ENCODE measurements around the gene MB. TPM values are rescaled to one million over a fixed set of nuclear protein-coding genes. Genes with fewer than 3 reads are reported as not detected.

MB gene
- polyA plus RNA-seq, 1 donor (not counting 4 experiments of a cell fraction or from before 2014, with no cell fraction given), result not detected

GRCh38 chr22:35630891-35631290 lies 13.8 kb upstream of the MB start:
- no peaks in the 10 kb centered on the region for H4K20me1 ChIP-seq (ENCODE audit: control insufficient read depth, extremely low read depth, insufficient read depth, low read length)
- no peak overlapping the region for H3K27ac ChIP-seq (ENCODE audit: control insufficient read depth, insufficient read depth, low read length)
- H3K9me3 ChIP-seq (ENCODE audit: control insufficient read depth, low read depth, low read length), result no peaks in the 10 kb centered on the region
- no peak for FAIRE-seq
- no peak overlapping the region for H3K4me2 ChIP-seq (ENCODE audit: control insufficient read depth, extremely low read depth, insufficient read depth, low read depth, low read length)
- H3K4me3 ChIP-seq (ENCODE audit: control insufficient read depth in 2 of 3, extremely low read depth in 1 of 3, insufficient read depth in 2 of 3, low read depth in 1 of 3, low read length in 3 of 3), result no peak overlapping the region
- DNase-seq (ENCODE audit: low read depth, low spot score), result no peak
- dilution Hi-C loops (cut with MboI; ENCODE audit: extremely low pct_ligation_motif_present, low sequenced_read_pairs), result no loop called here
- no peaks in the 10 kb centered on the region for H3K79me2 ChIP-seq (ENCODE audit: control insufficient read depth, insufficient read depth, low read length)
- H3K4me1 ChIP-seq (ENCODE audit: control insufficient read depth, extremely low read depth, insufficient read depth, low read length), result peaks cover 24% of the 10 kb centered on the region
- H3K27me3 ChIP-seq (ENCODE audit: control insufficient read depth, extremely low read depth, insufficient read depth, low read length), result no peaks in the 10 kb centered on the region
- no peak overlapping the region for H3K9ac ChIP-seq (ENCODE audit: control insufficient read depth, extremely low read depth, insufficient read depth, low read length)
- no peak for TF ChIP-seq CTCF (optimal IDR thresholded peaks at IDR 0.05 in 1 of 3, IDR thresholded peaks at IDR 0.05 in 1 of 3, conservative IDR thresholded peaks at IDR 0.05 in 1 of 3; ENCODE audit: extremely low read depth in 1 of 3, insufficient read depth in 2 of 3, low read length in 3 of 3)
- no peak for TF ChIP-seq EZH2 (IDR thresholded peaks at IDR 0.05; ENCODE audit: low read length)
- H2AFZ ChIP-seq (ENCODE audit: control insufficient read depth, low read length), result no peak overlapping the region
- H3K9me1 ChIP-seq (ENCODE audit: control insufficient read depth, extremely low read depth, insufficient read depth, low read length), result no peaks in the 10 kb centered on the region
- no peaks in the 10 kb centered on the region for H3K36me3 ChIP-seq (ENCODE audit: control insufficient read depth in 2 of 2, extremely low read depth in 1 of 2, insufficient read depth in 2 of 2, low read length in 2 of 2)

GRCh38 chr22:35630387-35630793 lies 13.3 kb upstream of the MB start:
- Histone ChIP-seq H3K9me3 (ENCODE audit: control insufficient read depth, low read depth, low read length) (no peaks in the 10 kb centered on the region), H3K36me3 (ENCODE audit: control insufficient read depth in 2 of 2, extremely low read depth in 1 of 2, insufficient read depth in 2 of 2, low read length in 2 of 2) (no peaks in the 10 kb centered on the region), H4K20me1 (ENCODE audit: control insufficient read depth, extremely low read depth, insufficient read depth, low read length) (no peaks in the 10 kb centered on the region), H3K4me1 (ENCODE audit: control insufficient read depth, extremely low read depth, insufficient read depth, low read length) (peaks cover 24% of the 10 kb centered on the region), H3K4me3 (ENCODE audit: control insufficient read depth in 2 of 3, extremely low read depth in 1 of 3, insufficient read depth in 2 of 3, low read depth in 1 of 3, low read length in 3 of 3) (no peak overlapping the region), H3K27ac (ENCODE audit: control insufficient read depth, insufficient read depth, low read length) (peak overlapping the region; percentile 32), H3K79me2 (ENCODE audit: control insufficient read depth, insufficient read depth, low read length) (no peaks in the 10 kb centered on the region), H3K9ac (ENCODE audit: control insufficient read depth, extremely low read depth, insufficient read depth, low read length) (no peak overlapping the region), H3K9me1 (ENCODE audit: control insufficient read depth, extremely low read depth, insufficient read depth, low read length) (no peaks in the 10 kb centered on the region), H3K27me3 (ENCODE audit: control insufficient read depth, extremely low read depth, insufficient read depth, low read length) (no peaks in the 10 kb centered on the region), H2AFZ (ENCODE audit: control insufficient read depth, low read length) (no peak overlapping the region), H3K4me2 (ENCODE audit: control insufficient read depth, extremely low read depth, insufficient read depth, low read depth, low read length) (no peak overlapping the region)
- FAIRE-seq (no peak), DNase-seq (ENCODE audit: low read depth, low spot score) (peak; percentile 28)
- dilution Hi-C loops (cut with MboI; ENCODE audit: extremely low pct_ligation_motif_present, low sequenced_read_pairs), result no loop called here
- TF ChIP-seq EZH2 (IDR thresholded peaks at IDR 0.05; ENCODE audit: low read length) (no peak), CTCF (optimal IDR thresholded peaks at IDR 0.05 in 1 of 3, IDR thresholded peaks at IDR 0.05 in 1 of 3, conservative IDR thresholded peaks at IDR 0.05 in 1 of 3; ENCODE audit: extremely low read depth in 1 of 3, insufficient read depth in 2 of 3, low read length in 3 of 3) (no peak)

Measured in keratinocyte (primary cell).